ENCODE data around the gene RNF152. TPM values are rescaled to one million over a fixed set of nuclear protein-coding genes. Genes with fewer than 3 reads are reported as not detected.
"Not testable (repeated sequence)": the region's sequence is repeated elsewhere in the genome, so short reads cannot be mapped to it uniquely, and the experiment has no call there.

The RNF152 gene
- total RNA-seq, 1 donor from 2014 or later, result 13.3 TPM

- DNase-seq (ENCODE audit: low spot score) (no peak), ATAC-seq (no peak)
- intact Hi-C loops (cut with DNase I), result no loop called here
These were observed 61.7 kb downstream of the RNF152 start for GRCh38 chr18:61831071-61831470.

- DNase-seq (ENCODE audit: low spot score) (no peak), ATAC-seq (no peak)
- intact Hi-C loops (cut with DNase I), result no loop called here
These were observed 63.7 kb downstream of the RNF152 start for GRCh38 chr18:61829108-61829507.

- ATAC-seq, result no peak
- DNase-seq (ENCODE audit: low spot score), result no peak
- intact Hi-C loops (cut with DNase I), result no loop called here
These were observed 65.2 kb downstream of the RNF152 start for GRCh38 chr18:61827591-61827990.

- no peak for ATAC-seq
- intact Hi-C loops (cut with DNase I), result no loop called here
- no peak for DNase-seq (ENCODE audit: low spot score)
These were observed 67.4 kb downstream of the RNF152 start for GRCh38 chr18:61825386-61825785.

- ATAC-seq, result no peak
- intact Hi-C loops (cut with DNase I), result no loop called here
- DNase-seq (ENCODE audit: low spot score), result no peak
These were observed 68.0 kb downstream of the RNF152 start for GRCh38 chr18:61824733-61825363.

- ATAC-seq, result no peak
- intact Hi-C loops (cut with DNase I), result no loop called here
- DNase-seq (ENCODE audit: low spot score), result no peak
These were observed 69.2 kb downstream of the RNF152 start for GRCh38 chr18:61823595-61823994.

- intact Hi-C loops (cut with DNase I), result no loop called here
- no peak for ATAC-seq
- no peak for DNase-seq (ENCODE audit: low spot score)
These were observed 69.9 kb downstream of the RNF152 start for GRCh38 chr18:61822879-61823278.

- DNase-seq (ENCODE audit: low spot score), result no peak
- intact Hi-C loops (cut with DNase I), result no loop called here
- ATAC-seq, result no peak
These were observed 71.1 kb downstream of the RNF152 start for GRCh38 chr18:61821748-61822147.

GRCh38 chr18:61820882-61821281, 71.9 kb downstream of the RNF152 start:
- no peak for DNase-seq (ENCODE audit: low spot score)
- ATAC-seq, result no peak
- intact Hi-C loops (cut with DNase I), result no loop called here

- DNase-seq (ENCODE audit: low spot score), result no peak
- intact Hi-C loops (cut with DNase I), result no loop called here
- no peak for ATAC-seq
These were observed 75.7 kb downstream of the RNF152 start for GRCh38 chr18:61817086-61817485.

- peak; percentile 24 for ATAC-seq
- intact Hi-C loops (cut with DNase I), result no loop called here
These were observed 76.8 kb downstream of the RNF152 start for GRCh38 chr18:61815885-61816470.

GRCh38 chr18:61808286-61808685, 84.5 kb downstream of the RNF152 start:
- ATAC-seq (no peak), DNase-seq (ENCODE audit: low spot score) (no peak)
- intact Hi-C loops (cut with DNase I), result no loop called here

More at GRCh38 chr18:61815885-61816470, 76.8 kb downstream of the RNF152 start:
- no peak for DNase-seq (ENCODE audit: low spot score)

GRCh38 chr18:61803393-61803792, 89.4 kb downstream of the RNF152 start:
- no peak for ATAC-seq
- DNase-seq (ENCODE audit: low spot score), result no peak
- intact Hi-C loops (cut with DNase I), result no loop called here

- no peak for DNase-seq (ENCODE audit: low spot score)
- intact Hi-C loops (cut with DNase I), result no loop called here
- ATAC-seq, result no peak
These were observed 94.9 kb downstream of the RNF152 start for GRCh38 chr18:61797696-61798590.

GRCh38 chr18:61791031-61791430, 101.8 kb downstream of the RNF152 start:
- DNase-seq (ENCODE audit: low spot score) (no peak), ATAC-seq (no peak)
- intact Hi-C loops (cut with DNase I), result no loop called here

- intact Hi-C loops (cut with DNase I); ATAC-seq; DNase-seq (ENCODE audit: low spot score): not testable (repeated sequence)
These were observed 105.7 kb downstream of the RNF152 start for GRCh38 chr18:61787011-61787670.

GRCh38 chr18:61785588-61785987, 107.2 kb downstream of the RNF152 start:
- ATAC-seq (no peak), DNase-seq (ENCODE audit: low spot score) (no peak)
- intact Hi-C loops (cut with DNase I), result no loop called here

- intact Hi-C loops (cut with DNase I), result no loop called here
- DNase-seq (ENCODE audit: low spot score) (no peak), ATAC-seq (no peak)
These were observed 108.0 kb downstream of the RNF152 start for GRCh38 chr18:61784834-61785233.

GRCh38 chr18:61782545-61782944, 110.3 kb downstream of the RNF152 start:
- ATAC-seq, result no peak

More at GRCh38 chr18:61782545-61782944, 110.3 kb downstream of the RNF152 start:
- no peak for DNase-seq (ENCODE audit: low spot score)
- intact Hi-C loops (cut with DNase I), result no loop called here

All from sciatic nerve (tissue), 2 donors.